Natural killer cell (primary cell): ENCODE results near the gene PRKCQ. TPM values are rescaled to one million over a fixed set of nuclear protein-coding genes. Genes with fewer than 3 reads are reported as not detected.

ENCODE experiments used
- ATAC-seq, 3 donors: fragments of 150-1000 bp in 2 of 3; fragments of 200-7000 bp in 1 of 3; cut with Tn5 transposase; 1 replicate in 1 of 3; 2 replicates in 2 of 3; pipeline ENCODE4 v1.10.0; 2021; ENCODE audit warnings: mild to moderate bottlenecking in 2 of 3, moderate library complexity in 2 of 3
- DNase-seq, 2 donors: peaks; one replicate each; pipeline versions ENCODE4 v3.0.0 to v3.0.0-alpha.2; 2013 to 2021; ENCODE audit warnings: mixed read lengths in 1 of 2
- H3K27ac ChIP-seq: one replicate; pipeline ENCODE4 v1.5.1; 2013; ENCODE audit warnings: mild to moderate bottlenecking, low read length
- H3K27me3 ChIP-seq: one replicate; pipeline ENCODE4 v1.6.1; 2013; ENCODE audit warnings: low read length; ENCODE audit not compliant: control insufficient read depth, insufficient read depth
- H3K36me3 ChIP-seq: one replicate; pipeline ENCODE4 v1.6.1; 2013; ENCODE audit warnings: low read length; ENCODE audit not compliant: control insufficient read depth, insufficient read depth
- H3K4me1 ChIP-seq: one replicate; pipeline ENCODE4 v1.6.1; 2013; ENCODE audit warnings: low read length; ENCODE audit not compliant: control insufficient read depth, insufficient read depth
- H3K4me3 ChIP-seq: one replicate; pipeline ENCODE4 v1.5.1; 2013; ENCODE audit warnings: low read length
- H3K9me3 ChIP-seq: one replicate; pipeline ENCODE4 v1.6.1; 2013; ENCODE audit warnings: low read length; ENCODE audit not compliant: control insufficient read depth, insufficient read depth
- H3K27ac Mint-ChIP-seq, 2 donors: one replicate each; pipeline ENCODE4 v1.8.0; 2022; ENCODE audit warnings: mild to moderate bottlenecking in 2 of 2, mixed read lengths in 2 of 2, moderate library complexity in 1 of 2
- H3K27me3 Mint-ChIP-seq, 2 donors: one replicate each; pipeline ENCODE4 v1.8.0; 2022; ENCODE audit warnings: low read depth in 2 of 2, mixed read lengths in 2 of 2
- H3K36me3 Mint-ChIP-seq: one replicate; pipeline ENCODE4 v1.8.0; 2022; ENCODE audit warnings: mixed read lengths
- H3K4me1 Mint-ChIP-seq, 2 donors: one replicate each; pipeline ENCODE4 v1.8.0; 2022; ENCODE audit warnings: mixed read lengths in 2 of 2
- H3K4me3 Mint-ChIP-seq: one replicate; pipeline ENCODE4 v1.8.0; 2022; ENCODE audit warnings: mild to moderate bottlenecking, moderate library complexity, mixed read lengths
- H3K9me3 Mint-ChIP-seq, 2 donors: one replicate each; pipeline ENCODE4 v1.8.0; 2022; ENCODE audit warnings: mixed read lengths in 2 of 2
- CTCF ChIP-seq: fragments of 200-600 bp; IDR thresholded peaks from one replicate; pipeline ENCODE4 v1.8.0; 2022; ENCODE audit warnings: antibody characterized with exemption
- WGBS: methylation state at CpG from one replicate; pipeline ENCODE4 v1.1.7; 2013; ENCODE audit warnings: missing lambda C conversion rate; ENCODE audit not compliant: insufficient coverage; 5-methylcytosine and 5-hydroxymethylcytosine counted together
- intact Hi-C: fragments of 100-400 bp; cut with micrococcal nuclease; formaldehyde crosslinking; loops from one replicate; pipeline ENCODE4 v1.14.2; 2022
- total RNA-seq, 4 donors: library from RNA; stranded (reverse); fragments of 120-200 nt in 1 of 4; gene quantifications; one replicate each; pipeline versions ENCODE4 v1.2.3 to v1.2.4, GENCODE V29; 2013 to 2022

PRKCQ gene
- total RNA-seq, 3 donors from 2014 or later (not counting 1 experiment from before 2014, with no cell fraction given): 46.5 to 69.5 (median 61.3) TPM

GRCh38 chr10:6494936-6495592 lies 85.0 kb downstream of the PRKCQ start:
- Mint-ChIP-seq H3K36me3 (peaks cover 4% of the 10 kb centered on the region), H3K4me1 (peaks cover 25% of the 10 kb centered on the region in 2 donors), H3K27ac (no peak overlapping the region), H3K27me3 (no peaks in the 10 kb centered on the region), H3K4me3 (no peak overlapping the region), H3K9me3 (no peaks in the 10 kb centered on the region)
- H3K9me3 ChIP-seq: no peaks in the 10 kb centered on the region
- ATAC-seq: peak; percentile 19 to 44 (median 34)
- H3K4me3 ChIP-seq: no peak overlapping the region
- intact Hi-C loops: loop anchor here (5.0 to 10.0 kb wide), 2 partner anchors 540 to 752 kb away; no protein-coding TSS in a partner anchor
- H3K36me3 ChIP-seq: peaks cover 55% of the 10 kb centered on the region
- WGBS: 55% methylated on average over 13 of the region's 13 CpGs
- DNase-seq: peak; percentile 33 to 88
- peak overlapping the region; percentile 99 for H3K27ac ChIP-seq
- no peak for TF ChIP-seq CTCF
- no peaks in the 10 kb centered on the region for H3K27me3 ChIP-seq
- peaks cover 71% of the 10 kb centered on the region for H3K4me1 ChIP-seq

DNA sequence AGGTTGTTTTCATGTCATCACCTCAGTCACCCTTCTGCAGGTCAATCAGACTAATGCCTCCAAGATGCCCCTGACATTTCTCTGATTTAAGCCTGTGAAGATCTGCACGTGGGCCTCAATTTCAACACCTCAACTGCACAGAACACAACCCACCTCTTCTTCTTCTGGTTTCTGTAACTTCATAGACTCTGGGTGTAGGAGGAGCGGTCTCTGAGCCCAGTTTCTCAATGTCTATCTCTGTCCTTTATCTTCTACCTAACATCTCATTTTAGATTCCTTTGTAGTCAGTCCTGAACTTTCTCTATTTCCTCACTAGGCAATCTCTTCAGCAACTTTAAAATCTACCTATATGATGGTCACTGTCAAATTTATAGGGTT lies 85.6 kb downstream of the PRKCQ start:
- intact Hi-C loops: loop anchor here (5.0 to 10.0 kb wide), 2 partner anchors 540 to 753 kb away; no protein-coding TSS in a partner anchor
- 56% methylated on average over 2 of the region's 2 CpGs for WGBS
- H3K36me3 Mint-ChIP-seq: peaks cover 4% of the 10 kb centered on the region
- DNase-seq (peak in 1 of 2 donors; percentile 31), ATAC-seq (no peak)
- H3K27me3 ChIP-seq: no peaks in the 10 kb centered on the region
- H3K4me3 ChIP-seq: no peak overlapping the region
- H3K27ac ChIP-seq: peak overlapping the region; percentile 99
- H3K4me1 ChIP-seq: peaks cover 76% of the 10 kb centered on the region
- H3K27ac Mint-ChIP-seq: no peak overlapping the region
- H3K4me3 Mint-ChIP-seq: no peak overlapping the region
- H3K27me3 Mint-ChIP-seq: no peaks in the 10 kb centered on the region
- H3K36me3 ChIP-seq: peaks cover 56% of the 10 kb centered on the region
- H3K9me3 ChIP-seq: no peaks in the 10 kb centered on the region
- H3K4me1 Mint-ChIP-seq: peaks cover 25% of the 10 kb centered on the region in 2 donors
- H3K9me3 Mint-ChIP-seq: no peaks in the 10 kb centered on the region
- no peak for TF ChIP-seq CTCF

DNA sequence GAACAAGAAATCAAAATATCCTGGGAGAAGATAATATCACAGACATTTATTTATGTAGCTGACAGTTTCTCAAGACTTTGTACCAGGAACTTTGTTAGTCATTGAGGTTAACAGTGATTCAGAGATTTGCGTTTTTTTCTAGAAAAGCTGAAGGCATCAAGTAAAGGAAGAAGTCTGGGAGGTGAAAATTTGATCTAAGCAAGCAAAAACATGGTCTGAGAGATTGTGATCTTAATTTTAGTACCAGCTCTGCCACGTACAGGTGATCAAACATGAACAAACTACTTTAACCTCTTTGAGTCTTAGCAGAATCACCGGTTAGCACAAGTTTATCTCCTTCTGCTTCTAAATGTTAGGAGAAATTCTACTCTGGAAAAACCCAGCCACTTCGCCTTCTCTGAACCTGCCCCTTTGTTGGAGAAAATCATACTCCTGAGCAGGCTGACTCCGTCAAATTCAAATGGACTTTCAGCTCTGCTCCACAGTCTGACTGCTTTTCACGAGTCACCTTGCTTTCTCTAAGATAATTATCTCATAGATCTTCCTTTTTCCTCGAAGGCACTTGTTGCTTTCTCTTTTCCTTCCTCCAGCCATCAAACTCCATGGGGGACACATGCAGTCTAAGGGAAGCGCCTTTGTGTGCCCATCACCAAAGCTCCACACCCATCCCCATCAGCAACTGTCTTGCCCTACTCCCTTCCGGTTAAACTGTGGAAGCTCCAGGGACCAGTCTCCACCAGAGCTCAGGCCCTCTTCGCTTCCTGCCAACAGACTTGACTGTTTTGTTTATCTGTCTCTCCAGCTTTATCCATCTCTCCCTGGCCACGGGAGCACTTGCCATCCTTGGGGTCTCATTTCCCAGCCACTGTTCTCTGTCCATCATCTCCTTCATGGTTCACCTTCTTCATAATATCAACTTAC lies 86.3 kb downstream of the PRKCQ start:
- Mint-ChIP-seq H3K36me3 (peaks cover 4% of the 10 kb centered on the region), H3K4me1 (peaks cover 19% of the 10 kb centered on the region in 2 donors), H3K4me3 (no peak overlapping the region), H3K27me3 (no peaks in the 10 kb centered on the region), H3K27ac (no peak overlapping the region), H3K9me3 (no peaks in the 10 kb centered on the region)
- Histone ChIP-seq H3K4me3 (peak overlapping the region; percentile 52), H3K4me1 (peaks cover 70% of the 10 kb centered on the region), H3K27me3 (no peaks in the 10 kb centered on the region), H3K27ac (peak overlapping the region; percentile 99), H3K36me3 (peaks cover 63% of the 10 kb centered on the region), H3K9me3 (no peaks in the 10 kb centered on the region)
- intact Hi-C loops: loop anchor here (2.0 to 10.0 kb wide), 5 partner anchors 37 to 754 kb away; no protein-coding TSS in a partner anchor
- ATAC-seq (peak; percentile 12 to 33 (median 28)), DNase-seq (peak in 1 of 2 donors; percentile 70)
- no peak for TF ChIP-seq CTCF
- WGBS: 58% methylated on average over 10 of the region's 11 CpGs
